Prostate gland (tissue), 2 donors: ENCODE results near the gene LDLR.

Experiments
- POLR2A ChIP-seq: fragments of 450-650 bp; IDR thresholded peaks from one replicate; pipeline ENCODE4 v1.6.1; 2016; ENCODE audit warnings: antibody characterized with exemption, mild to moderate bottlenecking
- POLR2AphosphoS5 ChIP-seq: sonication (generic); formaldehyde crosslinking; IDR thresholded peaks from one replicate; pipeline ENCODE4 v1.6.1; 2017; ENCODE audit warnings: antibody characterized with exemption
- TF ChIP-seq, protein P1 (sequence below), 4 experiments: fragments of 200-600 bp in 2 of 4; fragments of 450-650 bp in 2 of 4; sonication (generic) in 2 of 4; IDR thresholded peaks; 1 replicate in 3 of 4; 2 replicates in 1 of 4; pipeline ENCODE4 v1.5.1; 2016 to 2019; ENCODE audit warnings: antibody characterized with exemption in 4 of 4, mild to moderate bottlenecking in 2 of 4, moderate library complexity in 2 of 4

DNA sequence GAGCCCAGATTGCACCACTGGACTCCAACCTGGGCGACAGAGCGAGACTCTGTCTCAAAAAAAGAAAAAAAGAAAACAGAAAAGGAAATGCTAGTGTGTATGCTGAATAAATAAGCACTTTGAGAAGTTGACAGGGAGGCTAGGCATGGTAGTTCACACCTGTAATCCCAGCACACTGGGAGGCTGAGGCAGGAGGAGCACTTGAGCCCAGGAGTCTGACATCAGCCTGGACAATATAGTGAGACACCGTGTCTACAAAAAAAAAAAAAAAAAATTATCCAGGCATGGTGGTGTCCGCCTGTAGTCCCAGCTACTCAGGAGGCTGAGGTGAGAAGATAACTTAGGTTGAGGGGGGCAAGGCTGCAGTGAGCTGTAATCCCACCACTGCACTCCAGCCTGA, 19.1 kb upstream of the LDLR start:
- TF ChIP-seq, protein P1, sequence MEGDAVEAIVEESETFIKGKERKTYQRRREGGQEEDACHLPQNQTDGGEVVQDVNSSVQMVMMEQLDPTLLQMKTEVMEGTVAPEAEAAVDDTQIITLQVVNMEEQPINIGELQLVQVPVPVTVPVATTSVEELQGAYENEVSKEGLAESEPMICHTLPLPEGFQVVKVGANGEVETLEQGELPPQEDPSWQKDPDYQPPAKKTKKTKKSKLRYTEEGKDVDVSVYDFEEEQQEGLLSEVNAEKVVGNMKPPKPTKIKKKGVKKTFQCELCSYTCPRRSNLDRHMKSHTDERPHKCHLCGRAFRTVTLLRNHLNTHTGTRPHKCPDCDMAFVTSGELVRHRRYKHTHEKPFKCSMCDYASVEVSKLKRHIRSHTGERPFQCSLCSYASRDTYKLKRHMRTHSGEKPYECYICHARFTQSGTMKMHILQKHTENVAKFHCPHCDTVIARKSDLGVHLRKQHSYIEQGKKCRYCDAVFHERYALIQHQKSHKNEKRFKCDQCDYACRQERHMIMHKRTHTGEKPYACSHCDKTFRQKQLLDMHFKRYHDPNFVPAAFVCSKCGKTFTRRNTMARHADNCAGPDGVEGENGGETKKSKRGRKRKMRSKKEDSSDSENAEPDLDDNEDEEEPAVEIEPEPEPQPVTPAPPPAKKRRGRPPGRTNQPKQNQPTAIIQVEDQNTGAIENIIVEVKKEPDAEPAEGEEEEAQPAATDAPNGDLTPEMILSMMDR (IDR thresholded peaks at IDR 0.05), result no peak
- TF ChIP-seq POLR2A (no peak), POLR2AphosphoS5 (no peak)
